ENCODE data around the gene VEZT. TPM values are rescaled to one million over a fixed set of nuclear protein-coding genes. Genes with fewer than 3 reads are reported as not detected.

VEZT gene
- total RNA-seq, 1 donor from 2014 or later, result 64.7 TPM

- Mint-ChIP-seq H3K36me3 (ENCODE audit: low read depth) (peaks cover 32% of the 10 kb centered on the region), H3K27ac (no peak overlapping the region), H3K27me3 (ENCODE audit: insufficient read depth) (no peaks in the 10 kb centered on the region), H3K4me1 (ENCODE audit: low read depth) (no peaks in the 10 kb centered on the region), H3K9me3 (no peaks in the 10 kb centered on the region), H3K4me3 (no peak overlapping the region)
- intact Hi-C loops (cut with micrococcal nuclease), result no loop called here
- no peak for DNase-seq (ENCODE audit: low spot score)
These were observed 40.5 kb downstream of the VEZT start for GRCh38 chr12:95258151-95258550.

GRCh38 chr12:95258803-95259202 is 41.2 kb downstream of the VEZT start:
- Mint-ChIP-seq H3K9me3 (no peaks in the 10 kb centered on the region), H3K36me3 (ENCODE audit: low read depth) (peaks cover 29% of the 10 kb centered on the region), H3K27ac (no peak overlapping the region), H3K4me1 (ENCODE audit: low read depth) (no peaks in the 10 kb centered on the region), H3K27me3 (ENCODE audit: insufficient read depth) (no peaks in the 10 kb centered on the region), H3K4me3 (no peak overlapping the region)
- intact Hi-C loops (cut with micrococcal nuclease), result no loop called here
- DNase-seq (ENCODE audit: low spot score), result no peak

- H3K27me3 Mint-ChIP-seq (ENCODE audit: insufficient read depth), result no peaks in the 10 kb centered on the region
- no peak overlapping the region for H3K27ac Mint-ChIP-seq
- no peaks in the 10 kb centered on the region for H3K4me1 Mint-ChIP-seq (ENCODE audit: low read depth)
- no peak for DNase-seq (ENCODE audit: low spot score)
- no peaks in the 10 kb centered on the region for H3K9me3 Mint-ChIP-seq
- intact Hi-C loops (cut with micrococcal nuclease), result no loop called here
- H3K4me3 Mint-ChIP-seq, result no peak overlapping the region
- H3K36me3 Mint-ChIP-seq (ENCODE audit: low read depth), result peaks cover 33% of the 10 kb centered on the region
These were observed 41.8 kb downstream of the VEZT start for GRCh38 chr12:95259368-95259767.

DNA sequence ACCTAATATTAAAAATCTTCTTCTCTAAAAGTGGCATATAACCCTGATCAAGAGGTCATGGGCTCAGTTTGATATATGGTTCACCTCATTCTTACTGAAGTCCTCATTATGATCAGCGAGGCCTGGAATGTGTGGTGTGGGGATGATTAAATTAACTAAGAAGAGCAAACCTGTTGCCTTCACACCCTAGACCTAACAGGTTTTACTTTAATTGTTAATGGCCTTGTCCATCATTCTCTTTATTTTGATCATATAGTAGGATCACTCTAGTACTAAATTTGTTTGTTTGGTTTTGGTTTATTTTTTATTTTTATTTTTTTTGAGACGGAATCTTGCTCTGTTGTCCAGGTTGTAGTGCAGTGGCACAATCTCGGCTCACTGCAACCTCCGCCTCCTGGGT is 43.5 kb downstream of the VEZT start:
- peaks cover 22% of the 10 kb centered on the region for H3K36me3 Mint-ChIP-seq (ENCODE audit: low read depth)
- H3K4me1 Mint-ChIP-seq (ENCODE audit: low read depth), result no peaks in the 10 kb centered on the region
- H3K27me3 Mint-ChIP-seq (ENCODE audit: insufficient read depth), result no peaks in the 10 kb centered on the region
- no peak for DNase-seq (ENCODE audit: low spot score)
- H3K9me3 Mint-ChIP-seq, result no peaks in the 10 kb centered on the region
- H3K4me3 Mint-ChIP-seq, result no peak overlapping the region
- intact Hi-C loops (cut with micrococcal nuclease), result no loop called here
- H3K27ac Mint-ChIP-seq, result no peak overlapping the region

DNA sequence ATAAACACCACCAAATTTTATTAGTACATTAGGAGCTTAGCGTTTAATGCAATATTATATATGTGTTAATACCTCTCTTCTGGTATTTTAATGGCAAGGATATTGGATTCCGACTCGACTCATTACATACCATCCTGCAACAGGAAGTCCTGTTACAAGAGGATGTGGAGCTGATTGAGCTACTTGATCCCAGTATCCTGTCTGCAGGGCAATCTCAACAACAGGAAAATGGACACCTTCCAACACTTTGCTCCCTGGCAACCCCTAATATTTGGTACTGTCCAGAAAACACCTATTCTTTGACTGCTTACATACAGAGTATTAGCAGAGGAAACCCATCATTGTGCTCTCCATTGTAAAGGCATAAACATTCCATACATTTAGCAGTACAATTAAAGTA is 45.2 kb downstream of the VEZT start:
- H3K36me3 Mint-ChIP-seq (ENCODE audit: low read depth), result peaks cover 24% of the 10 kb centered on the region
- H3K4me1 Mint-ChIP-seq (ENCODE audit: low read depth), result no peaks in the 10 kb centered on the region
- DNase-seq (ENCODE audit: low spot score), result no peak
- H3K27me3 Mint-ChIP-seq (ENCODE audit: insufficient read depth), result no peaks in the 10 kb centered on the region
- H3K27ac Mint-ChIP-seq, result no peak overlapping the region
- H3K9me3 Mint-ChIP-seq, result no peaks in the 10 kb centered on the region
- no peak overlapping the region for H3K4me3 Mint-ChIP-seq
- intact Hi-C loops (cut with micrococcal nuclease), result no loop called here

DNA sequence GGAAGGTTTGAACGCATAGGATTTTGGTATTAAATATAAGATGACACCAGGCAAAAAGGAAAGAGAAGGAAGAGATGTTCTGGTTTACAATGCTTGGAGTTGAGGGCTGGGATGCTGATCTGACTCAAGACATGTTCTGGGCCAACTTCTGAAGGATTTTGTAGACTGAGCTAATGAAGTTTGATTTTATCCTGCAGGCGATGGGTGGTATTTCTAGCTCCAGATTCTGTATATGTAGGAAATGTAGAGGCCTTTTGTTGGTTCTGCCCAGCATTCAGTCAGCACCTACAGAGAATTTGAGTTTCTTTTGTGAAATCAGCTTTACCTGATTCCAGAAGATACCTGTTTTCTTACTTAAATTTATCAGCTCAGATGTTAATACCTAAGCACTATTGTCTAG is 48.2 kb downstream of the VEZT start:
- H3K36me3 Mint-ChIP-seq (ENCODE audit: low read depth), result peaks cover 22% of the 10 kb centered on the region
- H3K4me1 Mint-ChIP-seq (ENCODE audit: low read depth), result no peaks in the 10 kb centered on the region
- no peak for DNase-seq (ENCODE audit: low spot score)
- no peak overlapping the region for H3K27ac Mint-ChIP-seq
- H3K4me3 Mint-ChIP-seq, result no peak overlapping the region
- no peaks in the 10 kb centered on the region for H3K27me3 Mint-ChIP-seq (ENCODE audit: insufficient read depth)
- intact Hi-C loops (cut with micrococcal nuclease), result no loop called here
- no peaks in the 10 kb centered on the region for H3K9me3 Mint-ChIP-seq

- H3K9me3 Mint-ChIP-seq, result no peaks in the 10 kb centered on the region
- no peak for DNase-seq (ENCODE audit: low spot score)
- no peak overlapping the region for H3K27ac Mint-ChIP-seq
- H3K36me3 Mint-ChIP-seq (ENCODE audit: low read depth), result peaks cover 22% of the 10 kb centered on the region
- H3K4me3 Mint-ChIP-seq, result no peak overlapping the region
- H3K27me3 Mint-ChIP-seq (ENCODE audit: insufficient read depth), result no peaks in the 10 kb centered on the region
- H3K4me1 Mint-ChIP-seq (ENCODE audit: low read depth), result no peaks in the 10 kb centered on the region
- intact Hi-C loops (cut with micrococcal nuclease), result no loop called here
These were observed 48.6 kb downstream of the VEZT start for GRCh38 chr12:95266254-95266653.

DNA sequence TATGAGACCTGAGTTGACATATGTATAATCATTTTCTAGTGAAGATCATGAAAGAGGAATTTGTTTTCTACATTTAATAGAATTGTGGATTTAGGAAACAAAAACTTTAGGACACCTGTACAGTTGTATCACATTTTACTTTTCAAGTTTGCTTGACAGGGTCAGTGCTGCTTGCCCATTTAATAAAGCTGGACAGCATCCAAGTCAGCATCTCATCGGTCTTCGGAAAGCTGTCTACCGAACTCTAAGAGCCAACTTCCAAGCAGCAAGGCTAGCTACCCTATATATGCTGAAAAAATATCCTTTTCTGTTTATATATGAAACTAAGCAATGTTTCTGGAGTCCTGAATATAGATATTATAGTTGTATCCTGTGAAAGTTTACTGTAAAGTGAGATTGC is 52.3 kb downstream of the VEZT start:
- Mint-ChIP-seq H3K4me3 (no peak overlapping the region), H3K36me3 (ENCODE audit: low read depth) (peaks cover 20% of the 10 kb centered on the region), H3K4me1 (ENCODE audit: low read depth) (no peaks in the 10 kb centered on the region), H3K27ac (no peak overlapping the region), H3K9me3 (no peaks in the 10 kb centered on the region), H3K27me3 (ENCODE audit: insufficient read depth) (no peaks in the 10 kb centered on the region)
- DNase-seq (ENCODE audit: low spot score), result no peak
- intact Hi-C loops (cut with micrococcal nuclease), result no loop called here

- no peak for DNase-seq (ENCODE audit: low spot score)
- intact Hi-C loops (cut with micrococcal nuclease), result no loop called here
- no peak overlapping the region for H3K27ac Mint-ChIP-seq
- H3K4me3 Mint-ChIP-seq, result no peak overlapping the region
- H3K27me3 Mint-ChIP-seq (ENCODE audit: insufficient read depth), result no peaks in the 10 kb centered on the region
- peaks cover 20% of the 10 kb centered on the region for H3K36me3 Mint-ChIP-seq (ENCODE audit: low read depth)
- H3K4me1 Mint-ChIP-seq (ENCODE audit: low read depth), result no peaks in the 10 kb centered on the region
- no peaks in the 10 kb centered on the region for H3K9me3 Mint-ChIP-seq
These were observed 53.9 kb downstream of the VEZT start for GRCh38 chr12:95271465-95271864.

DNA sequence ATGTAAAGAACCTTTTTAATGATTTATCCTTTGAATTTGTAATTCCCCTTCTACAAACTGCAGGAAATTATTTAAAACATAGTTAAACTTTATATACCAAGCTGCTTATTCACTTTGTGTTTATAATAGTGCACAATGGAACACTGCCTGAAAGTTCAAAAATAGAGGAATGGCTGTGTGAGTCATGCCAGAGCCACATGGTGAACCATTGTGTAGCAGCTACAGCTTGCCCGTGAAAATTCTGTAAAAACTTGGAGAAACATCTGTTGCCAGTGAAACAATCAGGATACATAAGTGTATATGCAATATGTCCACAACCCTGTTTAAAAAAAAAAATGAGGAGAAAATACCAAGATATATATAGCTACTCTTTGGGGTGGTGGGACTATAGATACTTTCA is 59.5 kb downstream of the VEZT start:
- no peak overlapping the region for H3K4me3 Mint-ChIP-seq
- H3K4me1 Mint-ChIP-seq (ENCODE audit: low read depth), result peaks cover 9% of the 10 kb centered on the region
- no peak for DNase-seq (ENCODE audit: low spot score)
- no peaks in the 10 kb centered on the region for H3K9me3 Mint-ChIP-seq
- peaks cover 20% of the 10 kb centered on the region for H3K36me3 Mint-ChIP-seq (ENCODE audit: low read depth)
- no peak overlapping the region for H3K27ac Mint-ChIP-seq
- no peaks in the 10 kb centered on the region for H3K27me3 Mint-ChIP-seq (ENCODE audit: insufficient read depth)
- intact Hi-C loops (cut with micrococcal nuclease), result no loop called here

DNA sequence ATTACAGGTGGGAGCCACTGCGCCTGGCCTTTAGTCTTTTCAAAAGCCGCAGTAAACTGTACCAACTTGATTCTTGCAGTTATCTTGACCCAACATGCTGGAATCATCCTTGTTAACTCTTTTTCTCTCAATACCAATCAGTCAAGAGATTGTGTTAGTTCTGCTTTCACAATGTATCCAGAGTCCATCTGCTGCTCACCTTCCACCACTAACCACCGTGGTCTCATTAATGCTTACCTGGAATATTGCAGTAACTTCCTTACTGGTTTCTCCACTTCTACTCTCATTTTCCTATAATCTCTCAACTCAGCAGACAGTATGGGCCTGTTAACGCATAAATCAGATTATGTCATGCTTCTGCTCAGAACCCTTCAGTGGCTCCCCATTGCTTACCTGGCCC is 62.2 kb downstream of the VEZT start:
- Mint-ChIP-seq H3K4me1 (ENCODE audit: low read depth) (peaks cover 9% of the 10 kb centered on the region), H3K27me3 (ENCODE audit: insufficient read depth) (no peaks in the 10 kb centered on the region), H3K9me3 (no peaks in the 10 kb centered on the region), H3K4me3 (no peak overlapping the region), H3K36me3 (ENCODE audit: low read depth) (peaks cover 36% of the 10 kb centered on the region), H3K27ac (no peak overlapping the region)
- intact Hi-C loops (cut with micrococcal nuclease), result no loop called here
- no peak for DNase-seq (ENCODE audit: low spot score)

DNA sequence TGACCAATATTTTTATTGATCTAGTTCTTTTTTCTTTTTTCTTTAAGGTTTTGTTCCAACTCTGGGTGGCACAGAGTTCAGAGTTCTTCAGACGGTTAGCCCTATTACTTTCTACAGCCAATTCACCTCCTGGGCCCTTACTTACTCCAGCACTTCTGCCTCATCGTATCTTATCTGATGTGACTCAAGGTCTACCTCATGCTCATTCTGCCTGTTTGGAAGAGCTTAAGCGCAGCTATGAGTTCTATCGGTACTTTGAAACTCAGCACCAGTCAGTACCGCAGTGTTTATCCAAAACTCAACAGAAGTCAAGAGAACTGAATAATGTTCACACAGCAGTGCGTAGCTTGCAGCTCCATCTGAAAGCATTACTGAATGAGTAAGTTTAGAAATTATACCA is 64.7 kb downstream of the VEZT start:
- Mint-ChIP-seq H3K27me3 (ENCODE audit: insufficient read depth) (no peaks in the 10 kb centered on the region), H3K27ac (no peak overlapping the region), H3K4me1 (ENCODE audit: low read depth) (peaks cover 9% of the 10 kb centered on the region), H3K36me3 (ENCODE audit: low read depth) (peaks cover 35% of the 10 kb centered on the region), H3K4me3 (no peak overlapping the region), H3K9me3 (no peaks in the 10 kb centered on the region)
- intact Hi-C loops (cut with micrococcal nuclease), result no loop called here
- no peak for DNase-seq (ENCODE audit: low spot score)

DNA sequence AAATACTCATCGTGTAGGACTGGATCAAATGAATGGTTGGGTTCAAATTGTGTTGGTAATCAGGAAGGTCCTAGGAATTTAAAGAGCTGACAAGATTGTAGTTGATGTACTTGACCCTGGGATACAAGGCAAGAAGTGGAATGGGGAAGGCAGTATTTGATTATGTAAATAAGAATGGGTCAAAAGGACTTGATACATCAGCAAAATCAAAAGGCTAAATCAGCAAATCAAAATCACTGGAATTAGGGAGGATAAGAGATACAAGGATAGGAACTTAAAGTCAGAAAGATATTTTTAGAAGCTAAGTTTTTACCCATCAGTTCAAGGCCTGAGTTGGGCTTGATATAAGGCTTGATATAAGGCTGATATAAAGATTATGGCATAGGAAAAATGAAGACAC is 65.8 kb downstream of the VEZT start:
- Mint-ChIP-seq H3K36me3 (ENCODE audit: low read depth) (peaks cover 33% of the 10 kb centered on the region), H3K27ac (no peak overlapping the region), H3K9me3 (no peaks in the 10 kb centered on the region), H3K4me1 (ENCODE audit: low read depth) (peaks cover 9% of the 10 kb centered on the region), H3K27me3 (ENCODE audit: insufficient read depth) (no peaks in the 10 kb centered on the region), H3K4me3 (no peak overlapping the region)
- DNase-seq (ENCODE audit: low spot score), result no peak
- intact Hi-C loops (cut with micrococcal nuclease), result no loop called here

DNA sequence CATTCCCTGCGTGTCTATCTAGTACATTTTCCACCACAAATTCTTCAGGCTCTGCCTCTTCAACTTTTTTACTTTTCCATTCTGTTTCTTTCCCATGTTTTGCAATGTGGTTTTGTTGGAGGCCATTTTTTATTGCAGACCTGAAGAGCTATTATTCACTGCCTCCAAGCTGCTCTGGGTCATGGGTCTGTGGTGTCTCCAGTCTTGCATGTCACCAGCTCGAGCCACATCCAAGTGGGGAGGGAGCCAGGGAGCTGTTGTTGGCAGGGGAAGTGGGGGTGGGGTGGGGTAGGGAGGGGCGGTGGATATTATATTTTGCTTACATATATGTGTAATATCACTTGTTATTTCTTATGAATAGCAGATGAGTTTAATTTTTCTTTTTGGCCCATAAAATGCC is 69.1 kb downstream of the VEZT start:
- Mint-ChIP-seq H3K4me3 (no peak overlapping the region), H3K4me1 (ENCODE audit: low read depth) (no peaks in the 10 kb centered on the region), H3K27me3 (ENCODE audit: insufficient read depth) (no peaks in the 10 kb centered on the region), H3K27ac (peak overlapping the region; percentile 40), H3K36me3 (ENCODE audit: low read depth) (peaks cover 27% of the 10 kb centered on the region), H3K9me3 (no peaks in the 10 kb centered on the region)
- DNase-seq (ENCODE audit: low spot score), result no peak
- intact Hi-C loops (cut with micrococcal nuclease), result no loop called here
